Natural killer cell (primary cell): ENCODE measurements around the gene SLC6A17. TPM values are rescaled to one million over a fixed set of nuclear protein-coding genes. Genes with fewer than 3 reads are reported as not detected.

Experiments
- ATAC-seq, 3 donors: fragments of 150-1000 bp in 2 of 3; fragments of 200-7000 bp in 1 of 3; cut with Tn5 transposase; 1 replicate in 1 of 3; 2 replicates in 2 of 3; pipeline ENCODE4 v1.10.0; 2021; ENCODE audit warnings: mild to moderate bottlenecking in 2 of 3, moderate library complexity in 2 of 3
- DNase-seq, 2 donors: peaks; one replicate each; pipeline versions ENCODE4 v3.0.0 to v3.0.0-alpha.2; 2013 to 2021; ENCODE audit warnings: mixed read lengths in 1 of 2
- H3K27ac ChIP-seq: one replicate; pipeline ENCODE4 v1.5.1; 2013; ENCODE audit warnings: mild to moderate bottlenecking, low read length
- H3K27me3 ChIP-seq: one replicate; pipeline ENCODE4 v1.6.1; 2013; ENCODE audit warnings: low read length; ENCODE audit not compliant: control insufficient read depth, insufficient read depth
- H3K36me3 ChIP-seq: one replicate; pipeline ENCODE4 v1.6.1; 2013; ENCODE audit warnings: low read length; ENCODE audit not compliant: control insufficient read depth, insufficient read depth
- H3K4me1 ChIP-seq: one replicate; pipeline ENCODE4 v1.6.1; 2013; ENCODE audit warnings: low read length; ENCODE audit not compliant: control insufficient read depth, insufficient read depth
- H3K4me3 ChIP-seq: one replicate; pipeline ENCODE4 v1.5.1; 2013; ENCODE audit warnings: low read length
- H3K9me3 ChIP-seq: one replicate; pipeline ENCODE4 v1.6.1; 2013; ENCODE audit warnings: low read length; ENCODE audit not compliant: control insufficient read depth, insufficient read depth
- H3K27ac Mint-ChIP-seq, 2 donors: one replicate each; pipeline ENCODE4 v1.8.0; 2022; ENCODE audit warnings: mild to moderate bottlenecking in 2 of 2, mixed read lengths in 2 of 2, moderate library complexity in 1 of 2
- H3K27me3 Mint-ChIP-seq, 2 donors: one replicate each; pipeline ENCODE4 v1.8.0; 2022; ENCODE audit warnings: low read depth in 2 of 2, mixed read lengths in 2 of 2
- H3K36me3 Mint-ChIP-seq: one replicate; pipeline ENCODE4 v1.8.0; 2022; ENCODE audit warnings: mixed read lengths
- H3K4me1 Mint-ChIP-seq, 2 donors: one replicate each; pipeline ENCODE4 v1.8.0; 2022; ENCODE audit warnings: mixed read lengths in 2 of 2
- H3K4me3 Mint-ChIP-seq: one replicate; pipeline ENCODE4 v1.8.0; 2022; ENCODE audit warnings: mild to moderate bottlenecking, moderate library complexity, mixed read lengths
- H3K9me3 Mint-ChIP-seq, 2 donors: one replicate each; pipeline ENCODE4 v1.8.0; 2022; ENCODE audit warnings: mixed read lengths in 2 of 2
- CTCF ChIP-seq: fragments of 200-600 bp; IDR thresholded peaks from one replicate; pipeline ENCODE4 v1.8.0; 2022; ENCODE audit warnings: antibody characterized with exemption
- WGBS: methylation state at CpG from one replicate; pipeline ENCODE4 v1.1.7; 2013; ENCODE audit warnings: missing lambda C conversion rate; ENCODE audit not compliant: insufficient coverage; 5-methylcytosine and 5-hydroxymethylcytosine counted together
- intact Hi-C: fragments of 100-400 bp; cut with micrococcal nuclease; formaldehyde crosslinking; loops from one replicate; pipeline ENCODE4 v1.14.2; 2022
- total RNA-seq, 4 donors: library from RNA; stranded (reverse); fragments of 120-200 nt in 1 of 4; gene quantifications; one replicate each; pipeline versions ENCODE4 v1.2.3 to v1.2.4, GENCODE V29; 2013 to 2022

SLC6A17 gene
- total RNA-seq, 3 donors from 2014 or later (not counting 1 experiment from before 2014, with no cell fraction given) = not detected

GRCh38 chr1:110148961-110149360 is 1.3 kb upstream of the SLC6A17 start:
- Mint-ChIP-seq H3K4me3 (no peak overlapping the region), H3K9me3 (no peaks in the 10 kb centered on the region), H3K36me3 (no peaks in the 10 kb centered on the region), H3K27me3 (peaks cover 14 to 16% of the 10 kb centered on the region in 2 donors), H3K4me1 (no peaks in the 10 kb centered on the region), H3K27ac (no peak overlapping the region)
- intact Hi-C loops = no loop called here
- Histone ChIP-seq H3K27me3 (peaks cover 11% of the 10 kb centered on the region), H3K27ac (no peak overlapping the region), H3K4me1 (no peaks in the 10 kb centered on the region), H3K4me3 (no peak overlapping the region), H3K9me3 (no peaks in the 10 kb centered on the region), H3K36me3 (no peaks in the 10 kb centered on the region)
- WGBS = 45% methylated on average over 4 of the region's 4 CpGs
- DNase-seq (no peak), ATAC-seq (no peak)
- no peak for TF ChIP-seq CTCF

GRCh38 chr1:110151175-110151669 is 928 bp downstream of the SLC6A17 start:
- intact Hi-C loops = no loop called here
- H3K27ac ChIP-seq = no peak overlapping the region
- Mint-ChIP-seq H3K9me3 (no peaks in the 10 kb centered on the region), H3K4me1 (no peaks in the 10 kb centered on the region), H3K4me3 (no peak overlapping the region), H3K36me3 (no peaks in the 10 kb centered on the region), H3K27me3 (peaks cover 28 to 33% of the 10 kb centered on the region in 2 donors), H3K27ac (no peak overlapping the region)
- ATAC-seq (no peak), DNase-seq (no peak)
- H3K4me1 ChIP-seq = no peaks in the 10 kb centered on the region
- no peaks in the 10 kb centered on the region for H3K36me3 ChIP-seq
- H3K9me3 ChIP-seq = no peaks in the 10 kb centered on the region
- no peak for TF ChIP-seq CTCF
- H3K4me3 ChIP-seq = no peak overlapping the region
- peaks cover 18% of the 10 kb centered on the region for H3K27me3 ChIP-seq
- WGBS = 10% methylated on average over 37 of the region's 37 CpGs

GRCh38 chr1:110152133-110152785 is 2.0 kb downstream of the SLC6A17 start:
- no peaks in the 10 kb centered on the region for H3K9me3 Mint-ChIP-seq
- no peak for ATAC-seq

More at GRCh38 chr1:110152133-110152785, 2.0 kb downstream of the SLC6A17 start:
- Histone ChIP-seq H3K27ac (no peak overlapping the region), H3K4me3 (no peak overlapping the region), H3K9me3 (no peaks in the 10 kb centered on the region), H3K4me1 (no peaks in the 10 kb centered on the region), H3K36me3 (no peaks in the 10 kb centered on the region), H3K27me3 (peaks cover 18% of the 10 kb centered on the region)
- no peak for TF ChIP-seq CTCF
- no peak for DNase-seq
- 68% methylated on average over 8 of the region's 8 CpGs for WGBS
- Mint-ChIP-seq H3K27ac (no peak overlapping the region), H3K27me3 (peaks cover 34 to 43% of the 10 kb centered on the region in 2 donors), H3K4me1 (no peaks in the 10 kb centered on the region), H3K4me3 (no peak overlapping the region), H3K36me3 (no peaks in the 10 kb centered on the region)
- intact Hi-C loops = no loop called here
